Tibial nerve (tissue), 4 donors: ENCODE results near the gene HNF4A.

Source experiments
- EP300 ChIP-seq, 2 donors: sonication (generic); formaldehyde crosslinking; IDR thresholded peaks; one replicate each; pipeline ENCODE4 v1.6.1; 2017; ENCODE audit warnings: antibody characterized with exemption in 2 of 2, mild to moderate bottlenecking in 1 of 2
- POLR2A ChIP-seq, 2 donors: fragments of 450-650 bp; IDR thresholded peaks; one replicate each; pipeline ENCODE4 v1.6.1; 2017; ENCODE audit warnings: antibody characterized with exemption in 2 of 2, mild to moderate bottlenecking in 2 of 2, moderate library complexity in 2 of 2
- TF ChIP-seq, protein P1 (sequence below), 5 experiments: fragments of 200-600 bp in 3 of 5; fragments of 450-650 bp in 2 of 5; sonication (generic) in 3 of 5; IDR thresholded peaks; one replicate each; pipeline ENCODE4 v1.5.1; 2016 to 2019; ENCODE audit warnings: antibody characterized with exemption in 5 of 5, mild to moderate bottlenecking in 3 of 5, moderate library complexity in 2 of 5

DNA sequence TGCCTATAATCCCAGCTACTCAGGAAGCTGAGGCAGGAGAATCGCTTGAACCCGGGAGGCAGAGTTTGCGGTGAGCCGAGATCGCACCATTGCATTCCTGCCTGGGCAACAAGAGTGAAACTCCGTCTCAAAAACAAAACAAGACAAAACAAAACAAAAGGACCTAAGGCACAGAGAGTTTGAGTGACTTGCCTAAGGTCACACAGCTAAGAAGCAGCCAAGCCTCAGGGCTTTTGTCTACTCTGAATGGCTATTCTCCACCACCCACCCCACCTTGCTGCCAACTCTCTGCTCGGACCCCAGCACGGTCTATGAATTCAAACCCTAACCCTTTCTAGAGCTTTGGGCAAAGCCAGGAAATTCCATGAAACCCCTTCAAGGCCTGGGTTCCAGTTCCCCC, 101.1 kb downstream of the HNF4A start:
- TF ChIP-seq POLR2A (IDR thresholded peaks at IDR 0.05) (no peak), EP300 (IDR thresholded peaks at IDR 0.05) (no peak)
- TF ChIP-seq, protein P1, sequence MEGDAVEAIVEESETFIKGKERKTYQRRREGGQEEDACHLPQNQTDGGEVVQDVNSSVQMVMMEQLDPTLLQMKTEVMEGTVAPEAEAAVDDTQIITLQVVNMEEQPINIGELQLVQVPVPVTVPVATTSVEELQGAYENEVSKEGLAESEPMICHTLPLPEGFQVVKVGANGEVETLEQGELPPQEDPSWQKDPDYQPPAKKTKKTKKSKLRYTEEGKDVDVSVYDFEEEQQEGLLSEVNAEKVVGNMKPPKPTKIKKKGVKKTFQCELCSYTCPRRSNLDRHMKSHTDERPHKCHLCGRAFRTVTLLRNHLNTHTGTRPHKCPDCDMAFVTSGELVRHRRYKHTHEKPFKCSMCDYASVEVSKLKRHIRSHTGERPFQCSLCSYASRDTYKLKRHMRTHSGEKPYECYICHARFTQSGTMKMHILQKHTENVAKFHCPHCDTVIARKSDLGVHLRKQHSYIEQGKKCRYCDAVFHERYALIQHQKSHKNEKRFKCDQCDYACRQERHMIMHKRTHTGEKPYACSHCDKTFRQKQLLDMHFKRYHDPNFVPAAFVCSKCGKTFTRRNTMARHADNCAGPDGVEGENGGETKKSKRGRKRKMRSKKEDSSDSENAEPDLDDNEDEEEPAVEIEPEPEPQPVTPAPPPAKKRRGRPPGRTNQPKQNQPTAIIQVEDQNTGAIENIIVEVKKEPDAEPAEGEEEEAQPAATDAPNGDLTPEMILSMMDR (IDR thresholded peaks at IDR 0.05) = no peak
